ENCODE results near the gene ZNF835.

The ZNF835 gene

GRCh38 chr19:56671613-56671994 lies at the start of gene ZNF835:
ZNF835 (minus strand) TSS chr19:56671757; CDS start chr19:56665198, 6,559 bp downstream.
- Histone ChIP-seq H3K4me3 (ENCODE audit: low read depth, low read length) (peak within 1 kb of the TSS; percentile 49; the same call in 1 of the 2 replicates), H3K36me3 (ENCODE audit: insufficient read depth, low read length) (no peaks in the 10 kb centered on the region), H3K27ac (ENCODE audit: low read depth, low read length) (no peak within 1 kb of the TSS), H2AFZ (ENCODE audit: low read length, unreplicated experiment) (no peak within 1 kb of the TSS), H3K4me1 (ENCODE audit: control insufficient read depth, insufficient read depth, low read length, unreplicated experiment) (no peaks in the 10 kb centered on the region), H3K27me3 (ENCODE audit: insufficient read depth, low read length) (no peaks in the 10 kb centered on the region), H3K79me2 (ENCODE audit: control insufficient read depth, insufficient read depth, low read length, unreplicated experiment) (no peaks in the 10 kb centered on the region)

DNA sequence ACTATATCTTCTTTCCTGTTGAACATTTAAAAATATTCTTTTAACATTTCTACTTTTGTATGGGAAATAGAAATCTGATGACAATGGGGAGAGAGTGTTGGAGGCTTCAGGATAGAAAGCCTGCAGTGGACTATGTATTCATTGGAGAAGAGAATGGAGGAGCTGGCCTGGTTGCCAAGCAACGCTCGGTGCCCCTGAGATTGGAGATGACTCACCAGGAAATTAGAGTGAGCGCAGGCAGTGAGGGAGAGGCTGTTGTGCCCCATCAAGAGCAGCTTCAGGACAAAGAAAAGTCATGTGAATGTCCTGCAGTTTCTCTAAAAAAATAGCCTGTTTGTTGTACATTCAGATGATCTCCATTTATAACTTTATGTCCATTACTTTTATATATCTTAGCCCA lies 48.7 kb upstream of the ZNF835 start:
- H3K36me3 ChIP-seq (ENCODE audit: insufficient read depth, low read length) = no peaks in the 10 kb centered on the region
- no peak overlapping the region for H2AFZ ChIP-seq (ENCODE audit: low read length, unreplicated experiment)
- no peaks in the 10 kb centered on the region for H3K79me2 ChIP-seq (ENCODE audit: control insufficient read depth, insufficient read depth, low read length, unreplicated experiment)
- no peaks in the 10 kb centered on the region for H3K4me1 ChIP-seq (ENCODE audit: control insufficient read depth, insufficient read depth, low read length, unreplicated experiment)
- H3K27ac ChIP-seq (ENCODE audit: low read depth, low read length) = no peak overlapping the region
- no peaks in the 10 kb centered on the region for H3K27me3 ChIP-seq (ENCODE audit: insufficient read depth, low read length)
- no peak overlapping the region for H3K4me3 ChIP-seq (ENCODE audit: low read depth, low read length)

DNA sequence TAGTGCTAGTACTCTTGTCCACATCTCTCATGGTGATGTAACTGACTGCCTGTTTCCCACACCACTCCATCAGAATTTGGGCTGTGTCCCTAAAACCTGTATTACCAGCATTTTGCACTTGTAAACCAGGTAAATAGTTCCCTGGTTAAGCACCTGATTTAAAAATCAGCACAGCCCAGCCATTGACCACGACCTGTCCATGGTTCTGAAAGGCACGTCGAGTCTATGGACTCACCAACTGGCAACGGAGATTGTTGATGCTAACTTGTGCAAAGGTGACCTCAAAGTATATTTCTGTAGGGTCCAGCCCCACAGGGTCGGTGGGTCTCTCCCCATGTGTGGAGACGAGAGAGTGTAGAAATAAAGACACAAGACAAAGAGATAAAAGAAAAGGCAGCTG lies 46.7 kb upstream of the ZNF835 start:
- Histone ChIP-seq H3K4me1 (ENCODE audit: control insufficient read depth, insufficient read depth, low read length, unreplicated experiment) (no peaks in the 10 kb centered on the region), H3K36me3 (ENCODE audit: insufficient read depth, low read length) (no peaks in the 10 kb centered on the region), H3K27me3 (ENCODE audit: insufficient read depth, low read length) (no peaks in the 10 kb centered on the region), H3K27ac (ENCODE audit: low read depth, low read length) (no peak overlapping the region), H3K79me2 (ENCODE audit: control insufficient read depth, insufficient read depth, low read length, unreplicated experiment) (no peaks in the 10 kb centered on the region), H3K4me3 (ENCODE audit: low read depth, low read length) (no peak overlapping the region), H2AFZ (ENCODE audit: low read length, unreplicated experiment) (no peak overlapping the region)

- Histone ChIP-seq H3K79me2 (ENCODE audit: control insufficient read depth, insufficient read depth, low read length, unreplicated experiment) (no peaks in the 10 kb centered on the region), H2AFZ (ENCODE audit: low read length, unreplicated experiment) (no peak overlapping the region), H3K4me1 (ENCODE audit: control insufficient read depth, insufficient read depth, low read length, unreplicated experiment) (no peaks in the 10 kb centered on the region), H3K27ac (ENCODE audit: low read depth, low read length) (no peak overlapping the region), H3K4me3 (ENCODE audit: low read depth, low read length) (no peak overlapping the region), H3K36me3 (ENCODE audit: insufficient read depth, low read length) (no peaks in the 10 kb centered on the region), H3K27me3 (ENCODE audit: insufficient read depth, low read length) (0 out of 2 replicates have a peak, but pooled peaks cover 4% of the 10 kb centered on the region)
Measured at GRCh38 chr19:56712611-56713276, 41.2 kb upstream of the ZNF835 start.

- H2AFZ ChIP-seq (ENCODE audit: low read length, unreplicated experiment) = no peak overlapping the region
- no peaks in the 10 kb centered on the region for H3K36me3 ChIP-seq (ENCODE audit: insufficient read depth, low read length)
- no peaks in the 10 kb centered on the region for H3K4me1 ChIP-seq (ENCODE audit: control insufficient read depth, insufficient read depth, low read length, unreplicated experiment)
- H3K27ac ChIP-seq (ENCODE audit: low read depth, low read length) = no peak overlapping the region
- no peak overlapping the region for H3K4me3 ChIP-seq (ENCODE audit: low read depth, low read length)
- H3K79me2 ChIP-seq (ENCODE audit: control insufficient read depth, insufficient read depth, low read length, unreplicated experiment) = no peaks in the 10 kb centered on the region
- H3K27me3 ChIP-seq (ENCODE audit: insufficient read depth, low read length) = 0 out of 2 replicates have a peak, but pooled peaks cover 4% of the 10 kb centered on the region
Measured at GRCh38 chr19:56710437-56710836, 38.9 kb upstream of the ZNF835 start.

GRCh38 chr19:56707821-56708220 lies 36.3 kb upstream of the ZNF835 start:
- Histone ChIP-seq H3K27ac (ENCODE audit: low read depth, low read length) (no peak overlapping the region), H3K36me3 (ENCODE audit: insufficient read depth, low read length) (no peaks in the 10 kb centered on the region), H3K4me3 (ENCODE audit: low read depth, low read length) (no peak overlapping the region), H3K27me3 (ENCODE audit: insufficient read depth, low read length) (0 out of 2 replicates have a peak, but pooled peaks cover 4% of the 10 kb centered on the region), H2AFZ (ENCODE audit: low read length, unreplicated experiment) (no peak overlapping the region), H3K79me2 (ENCODE audit: control insufficient read depth, insufficient read depth, low read length, unreplicated experiment) (no peaks in the 10 kb centered on the region), H3K4me1 (ENCODE audit: control insufficient read depth, insufficient read depth, low read length, unreplicated experiment) (no peaks in the 10 kb centered on the region)

DNA sequence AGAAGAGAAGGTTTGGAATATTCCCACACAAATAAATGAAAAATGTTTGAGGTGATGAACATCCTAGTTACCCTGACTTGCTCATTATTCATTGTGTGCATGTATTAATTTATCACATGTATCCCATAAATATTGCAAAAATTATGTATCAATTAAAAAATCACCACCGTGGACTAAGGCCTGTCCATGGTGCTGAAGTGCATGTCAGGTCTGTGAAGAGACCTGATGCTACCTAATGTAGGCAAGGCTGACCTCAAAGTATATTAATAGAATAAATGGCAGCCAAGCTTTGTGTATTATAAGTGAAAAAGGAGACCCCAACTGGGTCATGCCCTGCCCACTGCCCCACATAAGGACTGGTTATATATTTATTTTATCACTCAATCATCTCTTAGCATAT lies 34.4 kb upstream of the ZNF835 start:
- Histone ChIP-seq H3K4me1 (ENCODE audit: control insufficient read depth, insufficient read depth, low read length, unreplicated experiment) (no peaks in the 10 kb centered on the region), H3K79me2 (ENCODE audit: control insufficient read depth, insufficient read depth, low read length, unreplicated experiment) (no peaks in the 10 kb centered on the region), H3K27ac (ENCODE audit: low read depth, low read length) (no peak overlapping the region), H3K4me3 (ENCODE audit: low read depth, low read length) (no peak overlapping the region), H3K27me3 (ENCODE audit: insufficient read depth, low read length) (no peaks in the 10 kb centered on the region), H3K36me3 (ENCODE audit: insufficient read depth, low read length) (no peaks in the 10 kb centered on the region), H2AFZ (ENCODE audit: low read length, unreplicated experiment) (no peak overlapping the region)

DNA sequence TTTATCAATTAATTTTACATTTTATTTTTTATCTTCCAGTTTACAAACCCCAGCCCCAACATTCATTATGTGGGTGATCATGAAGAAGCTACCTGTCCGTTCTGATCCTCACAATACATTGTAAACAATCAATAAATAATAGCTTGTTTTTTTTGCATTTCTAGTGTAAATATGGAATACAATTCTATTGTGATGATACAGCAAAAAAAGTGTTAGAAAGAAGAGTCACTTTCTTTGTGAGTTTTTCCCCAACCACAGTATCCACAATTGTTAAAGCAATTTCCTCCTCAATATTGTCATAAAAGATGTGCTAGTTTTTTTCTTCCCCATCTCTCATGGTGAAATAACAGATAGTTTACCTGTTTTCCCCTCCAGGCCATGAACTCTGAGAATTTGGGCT lies 30.3 kb upstream of the ZNF835 start:
- Histone ChIP-seq H3K4me1 (ENCODE audit: control insufficient read depth, insufficient read depth, low read length, unreplicated experiment) (no peaks in the 10 kb centered on the region), H3K36me3 (ENCODE audit: insufficient read depth, low read length) (no peaks in the 10 kb centered on the region), H3K27ac (ENCODE audit: low read depth, low read length) (no peak overlapping the region), H3K4me3 (ENCODE audit: low read depth, low read length) (no peak overlapping the region), H3K27me3 (ENCODE audit: insufficient read depth, low read length) (no peaks in the 10 kb centered on the region), H3K79me2 (ENCODE audit: control insufficient read depth, insufficient read depth, low read length, unreplicated experiment) (no peaks in the 10 kb centered on the region), H2AFZ (ENCODE audit: low read length, unreplicated experiment) (no peak overlapping the region)

GRCh38 chr19:56699552-56699951 lies 28.0 kb upstream of the ZNF835 start:
- Histone ChIP-seq H3K27ac (ENCODE audit: low read depth, low read length) (no peak overlapping the region), H3K36me3 (ENCODE audit: insufficient read depth, low read length) (no peaks in the 10 kb centered on the region), H3K79me2 (ENCODE audit: control insufficient read depth, insufficient read depth, low read length, unreplicated experiment) (no peaks in the 10 kb centered on the region), H2AFZ (ENCODE audit: low read length, unreplicated experiment) (no peak overlapping the region), H3K4me3 (ENCODE audit: low read depth, low read length) (no peak overlapping the region), H3K27me3 (ENCODE audit: insufficient read depth, low read length) (no peaks in the 10 kb centered on the region), H3K4me1 (ENCODE audit: control insufficient read depth, insufficient read depth, low read length, unreplicated experiment) (no peaks in the 10 kb centered on the region)

DNA sequence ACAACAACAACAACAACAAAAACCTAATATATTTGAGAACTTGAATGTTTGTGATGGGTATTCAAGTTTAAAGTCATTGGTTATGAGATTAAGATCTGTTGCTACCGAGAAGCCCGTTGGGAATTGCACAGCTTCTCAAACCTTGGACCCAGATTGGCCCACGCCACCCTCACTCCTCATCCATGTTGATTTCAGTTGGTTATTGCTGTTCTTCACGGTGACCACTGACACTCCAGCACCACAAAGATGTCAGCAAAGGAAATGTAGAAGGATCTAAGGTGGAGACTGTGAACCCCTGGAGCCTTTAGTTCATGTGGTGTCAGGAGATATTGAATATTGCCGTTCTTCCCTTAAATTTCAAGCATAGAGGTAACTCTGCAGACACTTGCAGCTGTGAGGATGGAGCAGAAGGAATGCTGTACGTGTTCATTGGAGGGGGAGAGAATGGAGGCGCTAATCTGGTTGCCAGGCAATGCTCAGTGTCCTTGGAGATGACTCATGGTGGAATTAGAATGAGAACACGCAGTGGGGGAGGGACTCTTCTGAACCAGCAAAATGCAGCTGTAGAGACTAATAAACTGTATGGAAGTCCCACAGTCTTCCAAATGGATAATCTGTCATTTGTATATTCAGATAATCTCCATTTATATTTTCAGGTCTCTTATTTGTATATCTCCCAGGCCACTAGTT lies 20.8 kb upstream of the ZNF835 start:
- Histone ChIP-seq H3K27me3 (ENCODE audit: insufficient read depth, low read length) (no peaks in the 10 kb centered on the region), H2AFZ (ENCODE audit: low read length, unreplicated experiment) (no peak overlapping the region), H3K4me1 (ENCODE audit: control insufficient read depth, insufficient read depth, low read length, unreplicated experiment) (no peaks in the 10 kb centered on the region), H3K79me2 (ENCODE audit: control insufficient read depth, insufficient read depth, low read length, unreplicated experiment) (no peaks in the 10 kb centered on the region), H3K36me3 (ENCODE audit: insufficient read depth, low read length) (no peaks in the 10 kb centered on the region), H3K4me3 (ENCODE audit: low read depth, low read length) (no peak overlapping the region), H3K27ac (ENCODE audit: low read depth, low read length) (no peak overlapping the region)

DNA sequence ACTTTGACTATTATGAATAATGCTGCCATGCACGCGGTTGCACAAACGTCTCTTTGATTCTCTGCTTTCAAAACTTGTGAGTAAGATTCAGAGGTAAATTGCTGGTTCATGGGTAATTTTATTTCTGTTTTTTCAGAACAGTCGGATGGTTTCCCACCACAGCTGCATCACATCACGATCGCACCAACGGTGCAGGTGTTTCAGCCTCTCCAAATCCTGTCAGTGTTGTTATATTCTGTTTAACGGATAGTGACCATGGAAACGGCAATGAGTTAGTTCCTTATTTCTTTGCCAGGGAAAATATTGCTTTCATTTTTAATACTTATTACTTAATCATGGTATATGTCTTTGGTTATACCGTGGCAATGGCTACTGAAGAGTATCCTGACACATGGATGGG lies 19.1 kb upstream of the ZNF835 start:
- Histone ChIP-seq H3K27me3 (ENCODE audit: insufficient read depth, low read length) (no peaks in the 10 kb centered on the region), H3K79me2 (ENCODE audit: control insufficient read depth, insufficient read depth, low read length, unreplicated experiment) (no peaks in the 10 kb centered on the region), H3K4me1 (ENCODE audit: control insufficient read depth, insufficient read depth, low read length, unreplicated experiment) (no peaks in the 10 kb centered on the region), H3K4me3 (ENCODE audit: low read depth, low read length) (no peak overlapping the region), H3K27ac (ENCODE audit: low read depth, low read length) (no peak overlapping the region), H3K36me3 (ENCODE audit: insufficient read depth, low read length) (no peaks in the 10 kb centered on the region), H2AFZ (ENCODE audit: low read length, unreplicated experiment) (no peak overlapping the region)

Measured in ACC112 (cell line).